ENCODE results near the gene ARID5B.

The ARID5B gene

DNA sequence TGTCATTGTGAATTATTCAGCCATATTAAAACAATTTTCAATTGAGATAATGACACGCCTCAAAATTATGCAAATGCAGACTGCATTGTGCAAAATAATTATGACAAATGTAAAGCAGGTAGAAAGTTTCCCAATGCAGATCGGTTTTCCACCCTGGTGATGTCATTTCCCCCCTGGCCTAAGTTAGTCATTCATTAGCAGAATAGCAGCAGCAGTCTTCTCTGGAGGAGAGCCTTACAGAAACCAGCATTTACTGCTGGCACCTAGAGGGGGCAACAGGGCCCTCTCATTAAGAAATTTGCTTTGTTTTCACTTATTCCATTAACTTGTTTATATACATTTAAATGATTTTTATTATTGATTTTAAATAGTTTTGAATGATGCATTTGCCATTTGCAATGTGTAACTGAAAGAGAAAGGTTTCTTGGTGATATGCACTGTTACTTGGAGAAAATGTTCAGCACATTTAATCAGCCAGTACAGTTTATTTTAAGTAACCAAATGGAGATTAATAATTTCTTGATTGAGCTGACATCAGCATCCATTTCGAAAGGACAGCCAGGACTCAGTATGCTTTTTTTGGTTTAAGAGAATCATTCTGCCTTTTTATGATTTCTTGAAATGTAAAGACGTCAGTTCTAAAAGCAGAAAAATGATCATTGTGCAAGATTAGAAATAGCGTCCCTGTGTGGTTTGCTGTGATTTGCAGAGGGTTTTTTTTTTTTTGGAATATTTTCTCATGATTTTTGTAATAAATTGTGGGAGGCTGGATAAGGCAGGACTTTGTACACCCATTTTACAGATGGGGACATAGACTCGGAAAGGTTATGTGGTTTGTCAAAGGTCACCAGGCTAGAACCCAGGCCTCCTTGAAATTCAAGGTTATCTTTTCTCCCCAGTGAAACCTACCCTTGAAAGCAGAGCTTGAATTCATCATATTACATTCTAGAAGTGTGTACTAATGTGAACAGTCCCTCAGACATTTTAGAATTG is 3.5 kb downstream of the ARID5B start:
- peak; percentile 25 to 44 for DNase-seq (ENCODE audit: low read depth in 2 of 2)

DNA sequence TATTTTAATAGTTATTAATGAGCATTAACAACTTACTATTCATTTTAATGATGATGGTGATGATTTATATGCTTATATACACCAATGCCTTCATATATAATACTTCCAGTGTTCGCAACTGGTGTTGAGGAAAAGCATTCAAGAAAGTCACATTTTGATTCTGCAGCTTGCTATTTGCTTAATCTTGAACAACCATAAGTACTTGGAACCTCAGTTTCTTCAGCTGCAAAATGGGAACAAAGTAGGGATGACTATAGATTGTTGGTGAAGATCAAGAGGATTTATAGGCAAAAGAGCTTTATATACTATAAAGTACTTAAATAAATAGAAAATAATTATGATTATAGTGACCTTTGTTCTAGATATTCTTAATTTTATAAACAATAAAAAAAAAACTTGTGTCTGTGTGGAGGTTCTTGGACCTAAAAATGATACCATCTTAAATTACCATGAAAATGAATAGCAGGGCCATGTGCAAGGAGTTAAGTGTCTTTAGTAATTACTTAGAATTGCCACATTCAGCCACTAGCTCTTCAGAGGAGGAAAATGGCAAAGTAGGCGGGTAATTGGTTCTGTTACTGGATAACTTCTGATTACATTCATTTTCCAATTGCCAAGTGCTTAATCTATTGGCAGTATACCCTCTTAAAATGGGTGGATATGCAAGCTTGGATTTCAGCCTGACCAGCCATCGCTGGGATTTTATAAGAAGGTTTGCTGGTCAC is 4.5 kb downstream of the ARID5B start:
- no peak for DNase-seq (ENCODE audit: low read depth in 2 of 2)

DNA sequence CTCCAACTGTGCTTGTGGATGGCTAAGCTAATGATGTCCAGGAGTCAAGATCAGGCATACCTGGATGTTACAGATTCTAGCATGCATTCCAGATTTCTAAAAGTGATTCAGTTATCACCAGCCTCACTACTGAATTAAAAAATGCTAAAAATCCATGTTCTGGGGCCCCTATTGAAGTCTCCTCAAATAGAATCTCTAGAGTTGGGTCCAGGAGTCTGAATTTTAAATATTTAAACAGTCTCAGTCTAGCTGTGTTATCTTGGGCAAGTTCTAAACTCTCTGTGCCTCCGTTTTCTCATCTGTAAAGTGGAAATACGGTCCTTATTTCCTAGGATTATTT is 5.0 kb downstream of the ARID5B start:
- no peak for DNase-seq (ENCODE audit: low read depth in 2 of 2)

DNA sequence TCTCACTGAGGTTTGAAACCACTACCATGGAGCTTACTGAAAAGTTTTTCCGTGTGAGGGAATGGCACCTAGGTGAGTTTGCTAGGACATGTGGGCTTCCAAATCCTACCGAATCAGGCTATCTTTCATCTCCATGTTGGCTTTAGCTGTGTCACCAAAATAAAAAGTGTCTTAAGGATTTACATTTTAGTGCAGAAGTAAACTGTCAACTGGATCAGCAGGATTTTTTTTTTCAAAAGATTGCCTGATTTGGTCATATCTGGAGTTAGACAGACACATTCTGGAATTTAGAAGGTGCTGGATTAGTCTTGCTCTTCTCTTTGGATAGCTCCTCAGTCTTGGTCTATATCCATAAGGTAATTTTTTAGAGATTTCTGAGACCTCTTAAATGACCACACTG is 5.5 kb downstream of the ARID5B start:
- DNase-seq (ENCODE audit: low read depth in 2 of 2), result no peak

GRCh38 chr10:61907587-61907986 is 6.1 kb downstream of the ARID5B start:
- DNase-seq (ENCODE audit: low read depth in 2 of 2), result no peak

DNA sequence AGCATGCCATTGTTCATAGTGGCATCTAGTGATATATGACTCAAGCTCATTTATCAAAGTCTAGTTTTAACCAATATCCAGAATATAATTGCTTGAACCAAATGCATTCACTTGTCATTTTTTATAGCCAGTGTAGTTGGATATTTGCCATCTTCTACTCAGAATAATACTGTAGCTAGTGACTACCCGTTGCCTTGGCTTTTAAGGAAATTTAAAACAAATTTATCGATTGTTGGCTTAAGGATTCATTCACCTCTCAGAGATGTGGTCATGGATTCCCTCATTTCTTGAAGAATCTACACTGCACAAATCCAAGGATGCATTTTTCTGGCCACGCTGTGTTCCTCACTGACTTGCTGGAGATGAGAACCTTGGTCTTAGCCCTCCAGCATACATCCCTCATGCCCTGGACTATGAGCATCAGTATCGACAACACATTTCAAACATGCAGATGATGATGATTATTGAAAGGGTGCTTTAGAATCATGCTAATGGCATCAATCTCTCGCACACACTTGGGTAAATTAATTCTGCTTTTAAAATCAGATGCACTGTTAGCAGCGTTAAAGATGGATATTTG is 8.8 kb downstream of the ARID5B start:
- no peak for DNase-seq (ENCODE audit: low read depth in 2 of 2)

DNA sequence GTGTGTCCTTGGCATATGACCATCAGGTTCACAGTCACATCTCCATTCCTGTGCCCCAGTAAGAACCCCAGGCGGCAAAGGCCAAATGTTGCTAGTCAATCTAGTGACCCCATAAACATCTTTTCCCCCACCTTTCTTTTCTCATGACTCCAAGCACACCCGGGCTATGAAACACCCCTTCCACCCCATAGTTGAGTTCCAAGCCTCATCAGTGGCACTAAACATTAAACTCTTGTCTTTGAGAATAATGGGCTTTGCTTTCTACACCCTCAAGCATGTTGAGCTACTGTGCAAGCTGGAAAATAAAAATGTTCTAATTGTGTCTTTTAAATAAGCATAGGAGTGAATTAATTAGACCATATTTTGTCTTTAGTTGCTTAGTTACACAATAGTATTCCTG is 9.4 kb downstream of the ARID5B start:
- no peak for DNase-seq (ENCODE audit: low read depth in 2 of 2)

- DNase-seq (ENCODE audit: low read depth in 2 of 2), result no peak
Observed at GRCh38 chr10:61911425-61911824, 9.9 kb downstream of the ARID5B start.

- no peak for DNase-seq (ENCODE audit: low read depth in 2 of 2)
Observed at GRCh38 chr10:61912981-61913380, 11.5 kb downstream of the ARID5B start.

DNA sequence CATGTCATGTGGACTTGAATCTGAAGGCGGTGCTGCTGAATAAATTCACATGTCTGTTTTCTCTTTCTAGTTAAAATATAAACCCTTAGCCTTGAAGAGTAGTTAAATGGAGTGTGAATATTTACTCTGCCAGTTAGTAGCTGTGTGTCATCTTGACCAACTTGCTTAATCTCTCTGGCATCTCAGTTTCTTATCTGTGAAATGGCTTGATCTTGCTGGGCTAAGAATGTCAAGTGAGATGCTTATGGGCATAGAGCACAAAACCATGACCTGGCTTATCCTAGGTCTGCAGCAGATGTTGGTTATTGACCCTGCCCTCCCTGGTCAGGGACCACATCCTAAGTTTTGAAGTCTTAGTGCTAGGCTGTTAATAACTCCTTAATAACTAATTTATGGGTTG is 16.6 kb downstream of the ARID5B start:
- no peak for DNase-seq (ENCODE audit: low read depth in 2 of 2)

DNA sequence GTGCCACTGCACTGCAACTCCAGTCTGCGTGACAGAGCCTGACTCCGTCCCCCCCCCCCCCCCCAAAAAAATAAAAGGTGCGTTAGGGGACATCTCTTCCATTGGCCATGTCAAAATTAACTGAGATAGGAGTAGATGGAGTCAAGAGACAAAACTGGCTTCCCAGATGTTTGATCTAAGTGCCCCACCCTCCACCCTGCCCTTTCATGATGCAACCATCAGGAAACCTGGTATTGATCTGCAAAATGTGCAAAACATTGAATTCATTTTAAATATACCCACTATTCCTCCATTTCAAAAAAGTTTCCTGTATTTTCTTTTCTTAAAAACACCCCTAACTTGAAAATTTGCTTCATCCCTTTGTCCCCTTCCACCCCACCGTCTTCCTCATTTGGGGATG is 17.5 kb downstream of the ARID5B start:
- DNase-seq (ENCODE audit: low read depth in 2 of 2), result no peak

DNA sequence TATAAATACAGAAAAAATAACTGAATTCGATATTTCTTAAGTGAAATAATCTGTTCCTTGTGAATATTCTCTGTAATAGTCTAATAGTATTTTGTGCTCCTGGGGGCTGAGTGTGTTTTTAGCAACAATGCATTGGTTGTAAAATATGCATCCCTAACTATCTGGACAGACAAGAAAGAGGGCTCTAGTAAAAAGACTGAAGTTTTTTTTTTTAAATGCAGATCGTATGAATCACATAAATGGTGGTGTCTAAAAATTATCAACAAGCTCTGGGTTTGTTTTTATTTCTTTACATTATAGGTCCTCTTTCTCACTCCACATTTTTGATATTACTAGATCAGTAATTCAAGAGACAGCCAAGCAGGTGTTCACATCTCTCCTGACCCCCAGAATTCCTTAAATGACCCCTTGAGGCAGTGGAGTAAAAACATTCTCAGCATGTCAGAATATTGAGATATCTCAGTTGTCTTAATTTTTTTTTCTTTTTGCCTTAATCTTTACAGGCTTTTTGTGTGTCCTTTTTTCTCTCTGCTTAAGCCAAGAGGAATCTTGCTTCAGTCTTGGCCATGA is 18.2 kb downstream of the ARID5B start:
- no peak for DNase-seq (ENCODE audit: low read depth in 2 of 2)

- DNase-seq (ENCODE audit: low read depth in 2 of 2), result no peak
Observed at GRCh38 chr10:61921143-61921542, 19.6 kb downstream of the ARID5B start.

GRCh38 chr10:61923210-61923949 is 21.9 kb downstream of the ARID5B start:
- DNase-seq (ENCODE audit: low read depth in 2 of 2), result no peak

GRCh38 chr10:61923950-61924274 is 22.4 kb downstream of the ARID5B start:
- no peak for DNase-seq (ENCODE audit: low read depth in 2 of 2)

DNA sequence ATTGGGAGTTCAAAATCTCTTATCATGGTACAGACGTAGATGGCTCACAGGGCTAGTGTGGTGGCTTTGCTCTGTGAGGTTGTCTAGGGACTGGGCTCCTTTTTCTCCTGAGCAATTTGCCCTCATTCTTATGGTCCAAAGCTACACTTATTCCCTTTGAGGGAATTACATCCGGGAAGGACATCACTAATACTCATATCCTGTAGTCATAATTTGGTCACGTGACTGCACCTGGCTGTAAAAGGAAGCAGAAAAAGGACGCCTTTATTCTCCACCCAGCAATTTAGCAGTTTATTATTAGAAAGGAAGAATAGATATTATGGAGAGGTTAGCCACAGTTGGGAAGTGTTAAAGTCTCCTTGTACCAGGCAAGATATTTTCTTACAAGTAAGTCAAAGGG is 28.1 kb downstream of the ARID5B start:
- DNase-seq (ENCODE audit: low read depth in 2 of 2), result no peak

GRCh38 chr10:61931620-61932332 is 30.3 kb downstream of the ARID5B start:
- no peak for DNase-seq (ENCODE audit: low read depth in 2 of 2)

- DNase-seq (ENCODE audit: low read depth in 2 of 2), result no peak
Observed at GRCh38 chr10:61933859-61934555, 32.5 kb downstream of the ARID5B start.

DNA sequence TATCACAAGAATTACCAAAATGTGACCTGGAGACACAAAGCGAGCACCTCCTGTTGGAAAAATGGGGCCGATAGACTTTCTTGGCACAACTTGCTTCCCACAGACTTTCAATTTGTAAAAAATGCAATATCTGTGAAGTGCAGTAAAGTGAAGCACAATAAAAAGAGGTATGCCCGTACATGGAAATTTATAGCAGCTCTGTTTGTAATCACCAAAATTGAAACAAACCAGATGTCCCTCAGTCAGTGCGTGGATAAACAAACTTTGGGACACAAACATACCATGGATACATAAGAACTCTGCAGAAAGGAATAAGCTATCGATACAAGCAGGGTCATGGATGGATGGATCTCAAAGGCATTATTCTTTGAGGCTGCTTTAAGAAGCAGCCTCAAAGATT is 33.6 kb downstream of the ARID5B start:
- DNase-seq (ENCODE audit: low read depth in 2 of 2), result no peak

DNA sequence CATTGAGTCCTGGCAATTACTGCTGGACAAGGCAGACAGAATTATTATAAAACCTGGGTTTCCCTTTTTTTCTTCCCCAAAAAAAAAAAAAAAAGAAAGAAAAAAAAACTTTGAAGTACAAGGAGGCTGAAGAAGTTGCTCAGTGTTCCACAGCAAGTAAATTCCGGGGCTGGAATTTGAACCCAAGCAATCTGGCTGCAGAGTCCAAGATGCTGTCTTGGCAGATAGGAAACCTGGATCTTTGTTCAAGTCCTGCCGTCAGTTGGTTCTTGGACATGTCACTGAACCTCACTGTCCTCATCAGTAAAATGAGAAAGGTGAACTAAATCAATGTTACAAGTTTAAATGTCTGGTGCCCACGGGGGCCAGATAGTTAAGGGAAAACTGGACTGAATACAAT is 35.3 kb downstream of the ARID5B start:
- DNase-seq (ENCODE audit: low read depth in 2 of 2), result no peak

All from activated CD4-positive, alpha-beta T cell treated with anti-CD3 and anti-CD28 coated beads for 24 hours (primary cell).